GM21515 (cell line): ENCODE measurements around the gene TSPAN9.

Experiments used
- ATAC-seq: cut with Tn5 transposase; IDR thresholded peaks from one replicate; pipeline ENCODE4 v1.9.1; 2021; ENCODE audit not compliant: unreplicated experiment

The TSPAN9 gene

DNA sequence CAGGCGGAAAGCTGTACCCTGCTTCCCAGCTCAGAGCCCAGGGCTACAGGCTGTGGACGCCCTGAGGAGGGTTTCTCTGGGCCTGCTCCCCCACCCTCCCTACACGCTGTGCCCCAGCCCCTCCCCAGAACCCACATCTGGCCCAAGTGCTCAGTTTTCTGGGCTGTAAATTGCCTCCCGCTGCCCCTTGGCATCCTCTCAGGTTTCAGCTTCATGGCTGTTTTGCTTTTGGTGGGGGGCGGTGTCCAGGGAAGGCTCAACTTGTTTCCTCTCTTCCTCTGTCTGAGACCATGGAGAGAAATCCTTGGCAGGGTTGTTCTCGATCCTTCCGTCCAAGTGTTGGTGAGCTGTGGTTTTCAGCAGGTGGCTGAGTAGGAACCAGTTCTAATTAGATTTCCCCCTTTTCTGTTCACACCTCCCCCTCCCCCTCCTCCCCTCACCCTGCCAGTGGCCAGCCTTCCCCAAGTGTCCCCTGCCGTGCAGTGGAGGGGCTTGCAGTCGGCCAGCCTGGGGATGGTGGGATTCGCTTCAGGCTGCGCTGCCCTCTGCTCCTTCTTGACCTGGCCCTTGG, 61.8 kb downstream of the TSPAN9 start:
- ATAC-seq = no peak

DNA sequence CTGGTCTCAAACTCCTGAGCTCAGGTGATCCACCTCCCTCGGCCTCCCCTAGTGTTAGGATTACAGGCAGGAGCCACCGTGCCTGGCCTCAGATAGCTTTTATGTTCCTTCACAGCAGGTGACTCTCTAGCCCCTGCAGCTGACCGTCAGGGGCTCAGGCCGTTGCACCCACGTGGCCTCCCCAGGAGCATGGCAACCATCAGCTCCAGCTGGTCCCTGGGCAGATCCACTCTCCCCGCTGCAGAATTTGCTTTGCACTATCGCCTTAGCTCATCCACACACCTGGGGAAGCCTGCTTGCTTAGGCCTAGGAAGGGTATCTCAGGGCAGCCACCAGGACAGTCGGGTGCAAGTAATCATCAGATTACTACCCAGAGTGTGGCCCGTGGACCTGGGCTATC, 62.6 kb downstream of the TSPAN9 start:
- no peak for ATAC-seq

DNA sequence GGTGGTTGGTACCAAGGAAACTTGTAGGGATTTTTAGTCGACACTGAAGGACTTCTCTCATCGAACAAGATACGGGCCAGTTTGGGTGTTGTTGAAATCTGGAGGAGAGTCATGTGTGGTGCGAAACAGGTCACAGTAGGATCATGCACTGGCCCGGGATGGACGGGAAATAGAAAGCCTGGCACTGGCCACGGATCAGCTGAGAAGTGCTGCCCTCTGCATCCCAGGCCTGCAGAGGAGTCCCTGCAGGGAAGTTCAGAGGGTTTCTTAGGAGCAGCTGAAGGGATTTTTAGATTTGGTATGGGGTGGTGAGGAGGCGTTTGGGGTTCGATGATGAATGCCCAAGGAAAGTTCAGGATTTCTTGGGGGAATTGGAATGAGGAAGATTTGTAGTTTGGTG, 63.1 kb downstream of the TSPAN9 start:
- no peak for ATAC-seq

DNA sequence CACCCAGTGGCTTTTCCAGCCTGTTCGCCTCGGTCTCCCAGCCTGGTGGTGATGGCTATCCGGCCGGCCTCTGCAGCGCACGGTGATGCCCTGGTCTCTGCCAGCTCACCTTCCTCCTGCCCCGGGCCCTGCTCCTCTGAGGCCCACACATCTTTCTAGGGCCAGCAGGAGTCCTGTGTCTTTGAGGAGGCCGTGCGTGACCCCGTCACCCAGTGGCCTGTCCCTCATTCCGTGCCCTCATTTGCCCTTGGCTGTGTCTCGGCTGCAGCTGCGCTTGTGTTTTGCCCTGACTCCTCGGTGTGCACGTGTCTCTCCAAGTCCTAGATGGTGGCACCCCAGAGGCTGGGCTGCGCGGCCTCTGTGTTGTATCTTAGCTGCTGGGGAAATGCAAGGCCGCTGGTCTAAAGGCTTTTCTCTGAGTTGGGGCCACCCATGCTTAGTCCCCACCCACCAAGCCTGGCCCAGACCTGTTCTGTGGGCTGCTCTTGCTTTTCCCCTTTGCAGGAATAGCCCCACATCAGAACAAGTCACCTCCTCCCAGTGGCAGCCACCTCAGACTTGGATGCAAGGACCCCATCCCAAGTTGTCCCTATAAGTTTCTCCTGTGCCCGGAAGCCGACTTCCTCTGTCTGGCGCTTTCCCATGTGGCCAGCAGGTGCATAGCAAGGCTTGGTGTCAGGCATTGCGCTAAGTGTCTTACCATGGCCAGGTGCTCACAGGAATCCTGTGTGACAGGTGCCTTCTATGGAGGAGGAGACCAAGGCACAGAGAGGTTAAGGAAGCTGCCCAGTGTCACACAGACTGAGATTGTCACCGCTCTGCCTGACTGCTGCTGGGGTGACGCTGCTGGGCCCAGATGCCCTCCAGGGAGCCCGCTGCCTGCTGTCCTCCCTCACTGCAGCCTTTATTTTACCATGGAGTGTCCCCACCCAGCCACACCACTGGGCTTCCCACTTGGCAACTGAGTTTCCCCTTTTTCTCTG, 64.5 kb downstream of the TSPAN9 start:
- ATAC-seq = no peak

DNA sequence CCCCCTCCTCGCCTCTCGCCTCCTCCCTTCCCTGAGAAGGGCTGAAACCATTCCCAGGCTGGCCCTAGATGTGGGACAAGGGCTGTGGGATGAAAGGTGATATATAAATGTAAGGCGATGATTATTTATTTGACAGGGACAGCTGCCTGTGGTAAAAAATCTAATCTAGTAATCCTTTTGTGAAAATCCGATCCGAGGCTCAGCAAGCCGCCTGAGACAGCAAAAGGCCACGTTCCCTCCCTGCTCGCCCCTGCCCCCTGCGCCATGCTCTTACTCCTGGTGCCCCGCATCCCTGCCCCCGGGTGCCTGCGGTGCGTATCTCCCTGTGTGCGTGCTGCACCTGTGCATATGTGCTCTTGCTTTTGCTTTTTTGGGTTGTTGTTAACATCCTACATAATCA, 65.2 kb downstream of the TSPAN9 start:
- no peak for ATAC-seq

DNA sequence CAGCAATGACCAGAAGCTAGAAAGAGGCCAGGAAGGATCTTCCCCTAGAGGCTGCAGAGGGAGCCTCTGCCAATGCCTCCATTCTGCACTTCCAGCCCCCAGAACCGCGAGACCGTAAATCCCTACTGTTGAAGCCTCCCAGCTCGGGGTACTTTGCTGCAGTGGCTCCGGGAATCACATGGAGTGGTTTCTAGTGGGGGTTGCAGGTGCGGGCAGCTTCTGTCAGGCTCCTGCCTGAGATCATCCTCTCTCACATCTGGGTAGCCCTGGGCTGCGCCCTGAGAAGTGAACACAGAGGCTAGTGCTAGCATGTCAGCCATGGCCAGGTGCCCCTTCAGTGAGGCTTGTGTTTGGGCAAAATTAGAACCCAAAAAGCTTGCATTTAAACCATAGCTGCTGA, 67.3 kb downstream of the TSPAN9 start:
- no peak for ATAC-seq

DNA sequence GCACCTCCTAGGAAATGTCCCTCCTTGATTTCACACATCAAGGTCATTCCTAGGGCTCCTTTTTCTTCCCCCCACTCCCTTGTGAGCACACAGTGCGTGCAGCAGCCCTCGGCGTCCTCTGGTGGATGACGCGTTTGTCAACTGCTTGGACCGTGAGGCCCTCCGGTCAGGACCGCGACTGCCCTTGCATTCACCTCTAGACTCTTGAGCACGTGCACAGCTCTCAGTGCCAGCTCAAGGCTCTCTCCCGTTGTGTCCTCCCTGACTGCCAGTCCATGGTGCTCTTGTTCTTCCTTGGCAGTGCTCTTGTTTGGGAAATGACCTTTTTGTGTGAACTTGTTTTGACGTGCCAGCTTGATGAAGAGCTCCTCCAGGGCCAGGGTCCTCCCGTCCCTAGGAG, 67.9 kb downstream of the TSPAN9 start:
- no peak for ATAC-seq

DNA sequence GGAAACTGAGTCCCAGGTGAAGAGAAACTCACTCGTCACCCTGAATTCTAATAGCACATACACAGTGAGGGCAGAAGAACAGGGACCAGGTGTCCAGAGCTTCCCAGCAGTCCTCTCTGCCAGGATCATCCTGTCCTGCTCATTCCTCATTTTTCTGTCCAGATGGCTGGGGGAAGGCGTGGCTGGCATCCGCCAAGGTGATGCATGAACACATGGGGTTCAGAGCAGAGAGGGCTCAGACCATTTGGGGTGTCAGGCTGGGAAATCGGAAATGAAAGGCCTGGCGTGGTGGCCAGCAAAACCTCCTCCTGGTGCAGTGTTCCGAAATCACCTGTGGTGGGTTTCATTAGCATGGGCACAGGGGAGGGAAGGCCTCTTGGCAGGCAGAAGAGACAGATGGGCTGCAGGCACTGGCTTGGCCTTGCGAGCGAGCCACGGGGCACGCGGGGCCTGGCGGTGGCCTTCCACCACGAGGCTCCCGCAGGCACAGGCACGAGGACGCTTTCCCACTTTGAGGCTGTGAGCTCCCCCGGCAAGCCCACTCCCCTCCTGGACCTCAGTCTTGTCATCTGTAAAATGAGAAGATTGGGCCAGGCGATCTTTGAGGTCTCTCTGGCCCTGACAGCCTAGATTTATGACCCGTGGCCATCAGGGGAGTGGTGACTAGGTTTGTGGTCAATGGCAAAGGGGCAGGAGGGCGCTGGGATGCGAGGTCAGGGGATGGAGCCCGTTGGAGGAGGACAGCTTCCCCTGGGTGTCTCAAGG, 68.5 kb downstream of the TSPAN9 start:
- ATAC-seq = no peak

DNA sequence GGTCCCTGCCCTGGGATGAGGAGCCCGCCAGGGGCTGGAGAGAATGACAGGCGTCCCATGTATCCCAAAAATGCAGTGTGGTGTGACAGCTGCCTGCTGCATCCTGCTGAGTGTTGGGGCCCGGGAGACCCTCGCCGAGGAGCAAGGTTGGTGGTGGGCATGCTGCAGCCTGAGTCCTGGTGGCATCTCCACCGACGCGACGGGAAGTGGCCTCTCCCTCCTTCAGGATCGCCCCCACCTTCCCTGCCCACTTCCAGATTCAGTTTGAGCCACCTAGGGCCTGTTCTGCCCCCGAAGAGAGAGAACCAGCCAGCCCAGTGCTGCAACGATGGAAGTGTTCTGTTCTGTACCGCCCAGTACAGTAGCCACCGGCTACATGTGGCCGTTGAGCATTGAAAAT, 70.1 kb downstream of the TSPAN9 start:
- ATAC-seq = no peak

DNA sequence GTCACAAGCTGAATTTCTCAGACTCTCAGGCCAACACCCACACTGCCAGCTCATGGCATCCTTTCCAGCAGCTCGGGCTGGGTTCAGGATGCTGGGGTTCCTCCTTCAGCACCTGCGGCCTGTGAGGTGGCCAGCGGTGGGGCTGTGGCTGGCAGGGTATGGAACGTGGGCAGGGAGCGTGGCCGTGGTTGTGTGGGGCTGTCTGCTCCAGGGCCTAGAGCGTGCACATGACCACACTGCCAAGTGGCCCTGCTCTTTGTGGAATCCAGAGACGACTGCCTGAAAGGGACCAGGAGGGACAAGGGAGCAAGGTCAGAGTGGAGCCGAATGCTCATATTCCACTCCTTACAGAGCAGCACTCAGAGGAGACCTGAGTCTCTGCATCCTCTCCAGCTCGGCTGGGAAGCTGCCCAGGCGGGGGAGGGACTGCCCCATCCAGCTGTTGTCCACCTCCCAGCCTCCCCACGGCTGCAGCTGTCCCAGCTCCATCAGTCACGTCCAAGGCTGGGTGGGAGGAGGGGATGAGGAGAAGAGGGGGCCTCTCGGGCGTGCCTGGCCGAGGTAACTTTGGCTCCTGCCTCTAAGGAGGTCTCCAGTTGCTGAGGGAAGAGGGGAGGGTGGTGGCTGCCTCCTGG, 71.3 kb downstream of the TSPAN9 start:
- no peak for ATAC-seq

DNA sequence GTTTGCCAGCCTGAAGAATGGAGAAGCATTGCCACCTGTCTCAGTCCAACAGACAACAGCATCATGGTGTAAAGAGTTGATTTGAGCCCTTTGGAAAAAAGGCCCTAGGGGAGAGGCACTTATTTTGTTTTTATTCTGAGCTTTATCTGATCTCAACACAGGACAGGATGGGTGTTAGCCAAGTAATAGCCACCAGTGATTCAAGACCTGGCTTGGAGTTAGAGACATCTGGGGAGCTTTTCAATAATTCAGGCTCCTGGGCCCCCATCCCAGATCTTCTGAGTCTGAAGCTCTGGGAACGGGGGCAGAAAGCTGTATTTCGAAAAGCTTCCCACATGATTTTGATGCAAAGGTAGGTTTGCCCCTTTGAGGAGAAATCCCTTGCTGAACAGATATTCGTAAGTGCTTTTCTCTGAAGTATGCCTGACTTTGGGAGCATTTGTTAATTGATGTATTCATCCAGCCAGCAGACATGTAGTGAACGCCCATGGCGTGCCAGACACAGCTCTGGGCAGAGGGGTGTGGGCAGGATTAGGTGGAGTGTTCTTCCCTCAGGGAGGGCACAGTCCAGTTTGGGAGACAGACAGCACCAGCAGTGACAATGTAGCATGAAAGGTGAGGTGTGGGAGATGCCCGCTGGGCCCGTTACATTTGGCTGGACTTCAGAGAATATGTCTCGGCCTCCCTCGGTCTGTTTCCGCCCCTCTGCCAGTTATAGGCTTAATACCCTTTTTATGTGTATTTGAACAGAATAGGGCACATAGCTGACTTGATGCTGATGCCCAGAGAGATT, 72.5 kb downstream of the TSPAN9 start:
- no peak for ATAC-seq

DNA sequence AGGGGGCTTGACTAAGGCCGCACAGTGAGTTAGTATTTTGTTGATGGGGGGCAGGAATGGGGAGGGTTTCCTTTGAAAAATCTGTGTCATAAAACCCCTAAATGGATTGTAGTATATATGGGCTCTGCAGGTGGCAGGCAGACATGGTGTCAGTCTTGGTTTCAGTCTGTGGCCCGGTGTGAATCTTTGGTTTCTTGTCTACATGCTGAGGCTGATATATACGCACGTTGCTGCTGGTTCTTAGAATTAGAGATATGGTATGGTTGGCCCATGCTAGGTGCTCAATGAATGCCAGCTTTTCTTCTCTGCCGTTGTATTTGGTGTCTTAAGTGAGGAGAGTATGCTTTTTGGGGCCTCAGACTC, 73.1 kb downstream of the TSPAN9 start:
- no peak for ATAC-seq

DNA sequence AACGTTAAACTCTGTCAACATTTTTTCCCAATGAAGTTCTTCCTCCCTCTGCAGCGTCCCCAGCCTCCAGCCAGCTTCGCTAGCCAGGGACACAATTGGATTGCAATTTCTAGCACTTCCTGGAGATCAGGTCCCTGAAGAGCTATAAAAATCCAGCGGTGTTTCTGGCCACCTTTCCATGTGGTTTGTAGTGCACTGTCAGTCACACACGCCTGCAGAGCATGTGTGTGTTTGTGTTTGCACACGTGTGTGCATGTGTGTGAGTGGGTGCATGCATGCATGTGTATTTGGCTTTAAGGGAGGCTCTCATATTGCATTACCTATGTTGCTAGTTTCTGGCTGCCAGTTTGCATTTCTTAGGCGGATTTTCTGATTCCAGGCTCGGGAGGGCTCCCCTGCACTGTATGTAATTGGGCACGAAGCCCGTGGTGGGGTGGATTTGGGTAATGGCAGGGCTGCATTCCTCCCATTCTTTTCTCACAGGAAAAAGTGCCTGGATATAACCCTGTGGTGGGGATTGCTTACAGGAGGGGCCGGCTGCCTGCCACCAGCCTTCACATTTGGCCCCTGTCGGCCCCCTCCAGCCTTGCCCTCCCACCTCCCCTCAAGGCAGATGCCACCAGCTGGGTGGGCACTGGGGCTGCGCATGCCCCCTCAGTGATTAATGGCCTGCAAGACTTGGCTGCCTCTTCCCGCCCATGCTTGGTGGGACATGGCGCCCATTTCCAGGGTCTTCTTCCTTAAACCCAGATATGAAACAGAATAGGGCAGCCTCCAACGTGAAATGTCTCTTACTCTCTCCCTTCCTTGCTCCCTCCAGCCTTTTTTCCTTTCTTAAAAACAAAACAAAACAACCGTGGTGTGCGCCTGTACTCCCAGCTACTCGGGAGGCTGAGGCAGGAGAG, 74.0 kb downstream of the TSPAN9 start:
- no peak for ATAC-seq

DNA sequence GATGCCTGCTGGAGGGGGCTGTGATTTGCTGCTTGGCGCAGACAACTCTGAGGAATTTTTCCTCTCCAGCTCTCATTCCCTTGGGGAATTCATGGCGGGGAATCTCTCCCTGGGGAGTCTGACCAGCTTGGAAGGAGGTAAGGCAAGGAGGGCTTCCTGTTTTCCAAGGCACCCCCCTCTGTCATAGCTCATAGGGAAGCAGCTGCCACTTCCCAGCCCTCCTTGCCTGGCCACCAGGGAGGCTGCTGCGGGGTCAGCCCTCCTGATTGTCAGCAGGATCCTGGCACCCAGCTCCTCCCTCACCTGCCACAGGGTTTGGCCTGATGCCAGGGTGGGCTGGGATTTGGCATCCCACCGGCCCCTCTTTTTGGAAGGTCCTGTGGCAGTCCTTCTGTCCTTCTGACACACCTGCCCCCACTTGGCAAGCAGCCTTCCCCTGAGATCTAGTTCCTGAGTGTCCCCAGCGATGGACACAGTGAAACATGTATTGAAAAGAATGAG, 74.9 kb downstream of the TSPAN9 start:
- ATAC-seq = no peak

DNA sequence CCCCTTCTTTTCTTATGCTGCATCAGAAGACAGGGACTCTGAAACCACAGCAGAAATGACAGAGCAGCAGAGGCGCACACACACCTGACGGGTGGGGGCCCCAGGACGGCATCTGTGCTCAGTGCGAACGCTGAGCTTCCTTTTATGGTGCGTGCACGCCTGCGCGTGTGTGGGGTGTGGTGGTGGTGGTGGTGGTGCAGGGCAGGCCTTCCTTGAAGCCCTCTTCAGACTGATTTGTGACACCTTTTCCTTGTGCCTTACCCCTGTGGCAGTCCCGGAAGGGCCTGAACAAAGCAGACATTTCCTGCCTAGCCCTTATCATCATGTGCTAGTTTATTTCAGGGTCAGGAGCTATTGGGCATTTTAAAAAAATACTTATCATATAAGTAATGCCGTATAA, 75.7 kb downstream of the TSPAN9 start:
- no peak for ATAC-seq

DNA sequence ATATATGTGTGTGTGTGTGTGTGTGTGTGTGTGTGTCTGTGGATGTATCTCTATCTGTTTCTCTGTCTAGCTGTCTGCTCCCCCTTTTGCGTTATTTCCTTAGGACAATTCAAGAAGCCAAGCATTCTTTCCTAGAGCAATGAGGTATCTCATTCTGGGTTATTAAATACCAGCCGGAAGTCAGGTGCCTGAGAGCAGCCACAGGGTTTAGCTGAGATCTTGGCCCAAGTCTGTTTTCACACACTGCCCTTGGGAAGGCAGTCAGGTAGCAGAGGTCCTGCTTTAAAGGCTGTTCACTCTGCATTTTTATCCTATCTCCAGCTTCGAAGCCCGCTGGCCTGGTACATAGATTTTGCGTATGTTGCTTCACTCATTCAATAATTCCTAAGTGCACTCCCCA, 76.8 kb downstream of the TSPAN9 start:
- ATAC-seq = no peak

DNA sequence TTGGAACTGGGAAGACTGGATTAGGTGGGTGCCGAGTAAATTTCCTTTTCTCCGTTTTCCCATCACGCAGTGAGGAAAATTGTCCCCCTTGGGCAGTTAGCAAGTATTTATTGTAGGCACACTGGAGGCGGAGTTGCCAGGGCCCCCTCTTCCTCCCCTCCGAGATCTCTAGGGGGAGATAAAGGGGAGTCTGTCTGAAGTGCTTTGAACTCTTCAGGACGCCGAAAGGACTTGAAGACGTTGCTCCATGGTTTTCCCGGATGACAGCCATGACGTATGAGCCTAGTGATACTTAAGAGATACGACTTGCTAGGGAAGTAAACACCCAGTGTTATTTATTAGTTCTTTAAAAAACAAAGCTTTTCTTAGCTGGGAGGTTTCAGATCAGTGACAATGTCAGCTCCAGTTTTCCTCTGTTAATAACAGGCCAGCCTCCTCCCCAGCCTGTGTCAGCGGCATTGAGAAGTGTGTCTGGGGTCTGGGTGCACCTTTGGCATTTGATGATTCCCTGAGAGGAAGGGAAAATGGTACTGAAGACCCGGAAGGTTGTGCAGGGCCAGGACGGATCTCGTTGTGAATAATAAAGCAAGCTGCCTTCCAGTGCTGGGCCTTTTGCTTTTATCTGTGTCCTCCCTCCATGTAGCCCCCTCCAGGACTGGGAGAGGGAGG, 78.7 kb downstream of the TSPAN9 start:
- ATAC-seq = no peak

DNA sequence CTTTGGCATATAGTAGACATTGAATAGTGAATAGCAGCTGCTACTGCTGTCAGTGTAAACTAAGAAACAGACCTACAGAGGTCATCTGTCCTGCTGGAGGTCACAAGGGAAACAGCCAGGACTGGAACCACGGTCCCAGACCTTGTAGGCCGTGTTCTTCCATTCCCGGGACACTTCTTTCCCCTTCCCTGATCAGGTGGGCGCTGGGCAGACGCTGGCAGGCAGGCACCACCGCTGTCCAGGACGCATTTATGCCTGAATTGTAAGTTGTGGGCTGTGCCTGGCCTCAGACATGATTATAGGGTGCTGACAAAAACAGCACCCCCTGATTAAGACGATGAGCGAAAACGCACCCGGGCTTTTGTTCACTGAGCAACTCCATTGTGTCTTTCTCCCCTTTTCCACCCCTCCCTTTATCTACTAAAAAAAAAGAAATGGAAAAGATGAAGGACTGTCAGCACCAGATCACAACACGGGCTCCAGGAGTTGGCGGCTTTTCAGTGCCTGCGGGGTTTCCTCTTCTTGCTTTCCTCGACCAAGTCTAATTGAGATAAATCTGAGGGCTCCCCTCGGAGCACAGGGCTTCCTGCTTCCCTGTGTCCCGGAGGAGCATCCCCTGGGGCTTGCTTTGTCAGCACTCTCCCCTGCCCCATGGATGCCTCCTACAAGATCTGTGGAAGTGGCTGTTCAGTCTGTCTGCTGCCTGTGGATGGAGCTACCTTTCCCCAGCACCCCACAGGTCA, 80.6 kb downstream of the TSPAN9 start:
- no peak for ATAC-seq
